Caco-2 (cell line): ENCODE measurements around the gene FOXP1. TPM values are rescaled to one million over a fixed set of nuclear protein-coding genes. Genes with fewer than 3 reads are reported as not detected.

Experiments
- BruUV-seq: library from RNA; stranded (reverse); fragments of 400-500 nt; replicated peaks from 2 replicates; lab custom pipeline; 2021; lab: Mats Ljungman, UMichigan
- CTCF ChIA-PET: fragments of 300-600 bp; sonication (Branson Sonifier 250); formaldehyde crosslinking; loops from one replicate; lab custom pipeline; 2022; ENCODE audit warnings: antibody characterized with exemption; lab: Charles Lee
- POLR2A ChIA-PET: fragments of 300-600 bp; sonication (Branson Sonifier 250); formaldehyde crosslinking; loops from one replicate; lab custom pipeline; 2022; ENCODE audit warnings: antibody characterized with exemption; lab: Charles Lee
- DNase-seq, 2 experiments: peaks; one replicate each; pipeline versions ENCODE4 v3.0.0 to v3.0.0-alpha.2; 2020 to 2022
- H3K27me3 ChIP-seq: replicated peaks from 2 replicates; pipeline ENCODE4 v1.6.0; 2011; ENCODE audit warnings: low read length; ENCODE audit not compliant: control insufficient read depth, insufficient read depth
- H3K36me3 ChIP-seq: 2 replicates; pipeline ENCODE4 v1.5.1; 2011; ENCODE audit warnings: low read length; ENCODE audit not compliant: control insufficient read depth, insufficient read depth
- H3K4me1 ChIP-seq: fragments of 250-450 bp; sonication (Bioruptor Pico); 2 replicates; pipeline ENCODE4 v1.5.1; 2020; ENCODE audit warnings: mild to moderate bottlenecking
- H3K4me3 ChIP-seq: 2 replicates; pipeline ENCODE4 v1.5.1; 2011; ENCODE audit warnings: low read depth, mild to moderate bottlenecking, control low read depth, low read length
- H3K9me3 ChIP-seq: fragments of 250-450 bp; sonication (Bioruptor Pico); 2 replicates; pipeline ENCODE4 v1.5.1; 2020; ENCODE audit warnings: mild to moderate bottlenecking, moderate library complexity
- H3K27ac Mint-ChIP-seq: one replicate; pipeline ENCODE4 v1.8.0; 2022; ENCODE audit warnings: mixed read lengths; ENCODE audit not compliant: unreplicated experiment
- H3K27me3 Mint-ChIP-seq: one replicate; pipeline ENCODE4 v1.8.0; 2022; ENCODE audit warnings: mixed read lengths; ENCODE audit not compliant: insufficient read depth, unreplicated experiment
- H3K36me3 Mint-ChIP-seq: one replicate; pipeline ENCODE4 v1.8.0; 2022; ENCODE audit warnings: mild to moderate bottlenecking, mixed read lengths; ENCODE audit not compliant: insufficient read depth, unreplicated experiment
- H3K4me1 Mint-ChIP-seq: one replicate; pipeline ENCODE4 v1.8.0; 2022; ENCODE audit warnings: low read depth, mixed read lengths; ENCODE audit not compliant: unreplicated experiment
- H3K4me3 Mint-ChIP-seq: one replicate; pipeline ENCODE4 v1.8.0; 2022; ENCODE audit warnings: mild to moderate bottlenecking, moderate library complexity, mixed read lengths; ENCODE audit not compliant: unreplicated experiment
- H3K9me3 Mint-ChIP-seq: one replicate; pipeline ENCODE4 v1.8.0; 2022; ENCODE audit warnings: mixed read lengths; ENCODE audit not compliant: unreplicated experiment
- intact Hi-C: fragments of 100-400 bp; cut with micrococcal nuclease; formaldehyde crosslinking; loops from one replicate; pipeline ENCODE4 v1.10.0; 2022; ENCODE audit not compliant: unreplicated experiment
- total RNA-seq: library from RNA; stranded (reverse); gene quantifications from 2 replicates; pipeline ENCODE4 v1.2.3, GENCODE V29; 2022
- TF ChIP-seq, protein P1 (sequence below), 2 experiments: fragments of 200-600 bp in 1 of 2; IDR thresholded peaks; 1 replicate in 1 of 2; 2 replicates in 1 of 2; pipeline versions ENCODE4 v1.5.1 to v1.8.0; 2011 to 2022; ENCODE audit warnings: antibody characterized with exemption in 1 of 2, control low read depth in 1 of 2, inconsistent platforms in 1 of 2, low read depth in 1 of 2, low read length in 1 of 2, mild to moderate bottlenecking in 1 of 2, moderate library complexity in 1 of 2; ENCODE audit not compliant: insufficient read depth in 1 of 2, severe bottlenecking in 1 of 2, unreplicated experiment in 1 of 2

Gene FOXP1
- total RNA-seq, 1 experiment from 2014 or later = 131 TPM

DNA sequence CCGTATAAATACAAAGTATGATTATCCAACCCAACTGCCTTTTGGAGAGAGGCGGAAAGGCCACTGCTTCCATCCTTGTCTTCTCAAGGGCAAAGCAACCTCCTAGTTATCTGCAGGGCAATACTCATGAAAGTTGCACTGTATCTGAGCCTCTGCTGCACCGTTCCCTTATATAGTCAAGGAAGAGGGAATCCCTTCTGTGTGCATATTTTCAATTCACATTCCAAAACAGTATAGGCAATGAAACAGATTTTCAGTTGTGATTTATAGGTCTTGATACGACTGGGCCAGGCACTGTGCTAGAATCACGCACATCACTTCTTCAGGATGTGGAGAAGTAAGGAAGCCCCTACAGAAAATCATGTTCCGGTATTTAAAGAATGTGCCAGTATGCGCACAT is 455.7 kb downstream of the FOXP1 start:
- DNase-seq = no peak
- TF ChIP-seq, protein P1, sequence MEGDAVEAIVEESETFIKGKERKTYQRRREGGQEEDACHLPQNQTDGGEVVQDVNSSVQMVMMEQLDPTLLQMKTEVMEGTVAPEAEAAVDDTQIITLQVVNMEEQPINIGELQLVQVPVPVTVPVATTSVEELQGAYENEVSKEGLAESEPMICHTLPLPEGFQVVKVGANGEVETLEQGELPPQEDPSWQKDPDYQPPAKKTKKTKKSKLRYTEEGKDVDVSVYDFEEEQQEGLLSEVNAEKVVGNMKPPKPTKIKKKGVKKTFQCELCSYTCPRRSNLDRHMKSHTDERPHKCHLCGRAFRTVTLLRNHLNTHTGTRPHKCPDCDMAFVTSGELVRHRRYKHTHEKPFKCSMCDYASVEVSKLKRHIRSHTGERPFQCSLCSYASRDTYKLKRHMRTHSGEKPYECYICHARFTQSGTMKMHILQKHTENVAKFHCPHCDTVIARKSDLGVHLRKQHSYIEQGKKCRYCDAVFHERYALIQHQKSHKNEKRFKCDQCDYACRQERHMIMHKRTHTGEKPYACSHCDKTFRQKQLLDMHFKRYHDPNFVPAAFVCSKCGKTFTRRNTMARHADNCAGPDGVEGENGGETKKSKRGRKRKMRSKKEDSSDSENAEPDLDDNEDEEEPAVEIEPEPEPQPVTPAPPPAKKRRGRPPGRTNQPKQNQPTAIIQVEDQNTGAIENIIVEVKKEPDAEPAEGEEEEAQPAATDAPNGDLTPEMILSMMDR (IDR thresholded peaks at IDR 0.05; ENCODE audit: insufficient read depth in 1 of 2, low read depth in 1 of 2, low read length in 1 of 2, severe bottlenecking in 1 of 2, unreplicated experiment in 1 of 2) = no peak
- H3K9me3 Mint-ChIP-seq = no peaks in the 10 kb centered on the region
- ChIA-PET POLR2A (no interaction called here), CTCF (no interaction called here)
- intact Hi-C loops = no loop called here
- H3K27me3 Mint-ChIP-seq = no peaks in the 10 kb centered on the region
- BruUV-seq = no TSS peak
- Histone ChIP-seq H3K36me3 (no peaks in the 10 kb centered on the region; the same call in 1 of the 2 replicates), H3K9me3 (no peaks in the 10 kb centered on the region), H3K4me3 (peak overlapping the region; percentile 14), H3K4me1 (peaks cover 44% of the 10 kb centered on the region), H3K27me3 (no peaks in the 10 kb centered on the region)
- H3K4me1 Mint-ChIP-seq = peaks cover 31% of the 10 kb centered on the region
- H3K36me3 Mint-ChIP-seq = peaks cover 13% of the 10 kb centered on the region
- H3K4me3 Mint-ChIP-seq = peak overlapping the region; percentile 94
- H3K27ac Mint-ChIP-seq = peak overlapping the region; percentile 54

DNA sequence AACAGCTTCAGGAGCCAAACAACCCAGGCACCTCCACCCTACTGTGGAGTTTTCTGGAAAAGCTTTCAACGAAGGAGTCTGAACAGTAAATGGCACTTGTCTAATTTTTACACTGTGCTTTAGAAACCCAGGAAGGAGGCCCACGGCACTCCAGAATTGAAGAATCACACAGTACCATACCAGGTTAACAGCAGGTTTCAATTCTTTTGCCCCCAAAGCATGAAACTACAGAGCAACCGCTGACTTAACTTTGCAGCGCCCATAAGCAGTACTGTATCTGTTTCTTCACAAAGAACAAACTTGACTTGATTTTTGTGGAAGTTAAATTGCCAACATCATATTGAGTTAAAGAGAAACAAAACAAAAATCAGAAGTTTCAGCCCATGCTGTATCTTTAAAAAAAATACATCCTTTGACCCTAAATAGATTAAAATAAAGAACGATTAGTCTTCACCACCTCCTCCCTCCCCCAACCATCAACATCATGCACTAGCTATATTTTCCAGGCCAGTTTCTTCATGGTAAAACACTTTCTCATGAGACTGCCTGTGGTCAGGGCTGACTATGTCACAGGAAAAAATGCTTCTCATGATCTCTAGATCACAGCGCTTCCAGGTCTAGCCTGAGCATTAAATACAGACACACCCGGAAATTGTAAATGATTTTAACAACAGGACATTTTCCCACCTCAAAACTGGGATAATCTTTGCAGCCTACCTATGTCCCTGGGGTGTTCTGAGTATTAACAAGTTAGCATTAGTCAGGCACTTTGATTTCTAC is 456.3 kb downstream of the FOXP1 start:
- H3K36me3 ChIP-seq = no peaks in the 10 kb centered on the region; the same call in 1 of the 2 replicates
- peak overlapping the region; percentile 54 for H3K27ac Mint-ChIP-seq
- peaks cover 13% of the 10 kb centered on the region for H3K36me3 Mint-ChIP-seq
- TF ChIP-seq, protein P1 (IDR thresholded peaks at IDR 0.05; ENCODE audit: insufficient read depth in 1 of 2, low read depth in 1 of 2, low read length in 1 of 2, severe bottlenecking in 1 of 2, unreplicated experiment in 1 of 2) = no peak
- H3K27me3 ChIP-seq = no peaks in the 10 kb centered on the region
- ChIA-PET CTCF (no interaction called here), POLR2A (no interaction called here)
- BruUV-seq = no TSS peak
- H3K4me3 Mint-ChIP-seq = peak overlapping the region; percentile 94
- peaks cover 30% of the 10 kb centered on the region for H3K4me1 Mint-ChIP-seq
- intact Hi-C loops = no loop called here
- H3K4me3 ChIP-seq = no peak overlapping the region; the same call in 1 of the 2 replicates
- H3K9me3 Mint-ChIP-seq = no peaks in the 10 kb centered on the region
- no peaks in the 10 kb centered on the region for H3K9me3 ChIP-seq
- no peak for DNase-seq
- H3K27me3 Mint-ChIP-seq = no peaks in the 10 kb centered on the region
- H3K4me1 ChIP-seq = peaks cover 42% of the 10 kb centered on the region

- ChIA-PET CTCF (no interaction called here), POLR2A (no interaction called here)
- Histone ChIP-seq H3K9me3 (no peaks in the 10 kb centered on the region), H3K4me1 (peaks cover 43% of the 10 kb centered on the region), H3K4me3 (no peak overlapping the region), H3K27me3 (no peaks in the 10 kb centered on the region), H3K36me3 (no peaks in the 10 kb centered on the region; the same call in 1 of the 2 replicates)
- DNase-seq = no peak
- TF ChIP-seq, protein P1 (IDR thresholded peaks at IDR 0.05; ENCODE audit: insufficient read depth in 1 of 2, low read depth in 1 of 2, low read length in 1 of 2, severe bottlenecking in 1 of 2, unreplicated experiment in 1 of 2) = no peak
- no peaks in the 10 kb centered on the region for H3K27me3 Mint-ChIP-seq
- no peak overlapping the region for H3K4me3 Mint-ChIP-seq
- H3K27ac Mint-ChIP-seq = no peak overlapping the region
- peaks cover 37% of the 10 kb centered on the region for H3K4me1 Mint-ChIP-seq
- H3K36me3 Mint-ChIP-seq = peaks cover 20% of the 10 kb centered on the region
- no TSS peak for BruUV-seq
- intact Hi-C loops = no loop called here
- no peaks in the 10 kb centered on the region for H3K9me3 Mint-ChIP-seq
These were observed 457.8 kb downstream of the FOXP1 start for GRCh38 chr3:71125738-71126137.
